ENCODE measurements around the gene ELMOD3.

Gene ELMOD3

DNA sequence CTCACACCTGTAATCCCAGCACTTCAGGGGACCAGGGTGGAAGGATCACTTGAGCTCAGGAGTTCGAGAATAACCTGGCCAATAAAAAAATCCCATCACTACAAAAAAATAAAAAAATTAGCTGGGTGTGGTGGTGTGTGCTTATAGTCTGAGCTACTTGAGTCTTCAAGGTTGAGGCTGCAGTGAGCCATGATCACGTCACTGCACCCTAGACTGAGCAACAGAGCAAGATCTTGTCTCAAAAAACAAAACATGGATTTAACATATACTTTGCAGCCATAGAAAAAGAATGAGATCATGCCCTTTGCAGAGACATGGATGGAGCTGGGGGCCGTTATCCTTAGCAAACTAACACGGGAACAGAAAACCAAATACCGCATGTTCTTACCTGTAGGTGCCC is 86.2 kb downstream of the ELMOD3 start:
- no peak for DNase-seq (ENCODE audit: low read depth in 2 of 2)

All from stimulated activated CD4-positive, alpha-beta T cell treated with anti-CD3 and anti-CD28 coated beads, Interleukin-1b, Interleukin-23, amount 100 ng/mL, for 4 hours (primary cell).